Putamen (tissue), 1 donor: ENCODE measurements around the gene C6orf52.

ENCODE experiments used
- DNase-seq: peaks from one replicate; pipeline ENCODE4 v3.0.0-alpha.2; 2016; ENCODE audit warnings: low spot score

Gene C6orf52

GRCh38 chr6:10655508-10656055, 38.8 kb downstream of the C6orf52 start:
- no peak for DNase-seq

GRCh38 chr6:10644225-10644624, 50.2 kb downstream of the C6orf52 start:
- no peak for DNase-seq

GRCh38 chr6:10643201-10643651, 51.2 kb downstream of the C6orf52 start:
- no peak for DNase-seq

- DNase-seq, result no peak
These were observed 52.9 kb downstream of the C6orf52 start for GRCh38 chr6:10641528-10641927.

- DNase-seq, result no peak
These were observed 54.0 kb downstream of the C6orf52 start for GRCh38 chr6:10640412-10640811.

- no peak for DNase-seq
These were observed 61.2 kb downstream of the C6orf52 start for GRCh38 chr6:10633216-10633615.

GRCh38 chr6:10630178-10630577, 64.2 kb downstream of the C6orf52 start:
- no peak for DNase-seq

GRCh38 chr6:10627800-10628199, 66.6 kb downstream of the C6orf52 start:
- no peak for DNase-seq

- DNase-seq, result no peak
These were observed 68.2 kb downstream of the C6orf52 start for GRCh38 chr6:10626154-10626741.

GRCh38 chr6:10624836-10625235, 69.6 kb downstream of the C6orf52 start:
- no peak for DNase-seq

GRCh38 chr6:10621847-10622246, 72.6 kb downstream of the C6orf52 start:
- no peak for DNase-seq
